ENCODE results near the gene ANO10. TPM values are rescaled to one million over a fixed set of nuclear protein-coding genes. Genes with fewer than 3 reads are reported as not detected.

Gene ANO10
- total and polyA plus RNA-seq, 2 donors (not counting 3 experiments of a cell fraction or from before 2014, with no cell fraction given): 28.4 to 45.8 TPM

GRCh38 chr3:43540624-43541023, 81.2 kb downstream of the ANO10 start:
- Histone ChIP-seq H4K20me1 (replicated peaks; ENCODE audit: control insufficient read depth, extremely low read depth, insufficient read depth, low read length) (no peaks in the 10 kb centered on the region), H3K4me3 (replicated peaks in 1 of 3; ENCODE audit: insufficient read depth in 1 of 3, low read depth in 1 of 3, low read length in 3 of 3) (no peak overlapping the region), H3K4me1 (ENCODE audit: control insufficient read depth, extremely low read depth, insufficient read depth, low read length) (peaks cover 3% of the 10 kb centered on the region), H3K9me1 (replicated peaks; ENCODE audit: control insufficient read depth, extremely low read depth, insufficient read depth, low read length) (no peaks in the 10 kb centered on the region), H3K36me3 (ENCODE audit: control insufficient read depth in 2 of 2, extremely low read depth in 1 of 2, insufficient read depth in 2 of 2, low read length in 2 of 2) (no peaks in the 10 kb centered on the region), H2AFZ (ENCODE audit: low read depth, low read length) (no peak overlapping the region), H3K9me3 (replicated peaks; ENCODE audit: control insufficient read depth, insufficient read depth, low read length) (no peaks in the 10 kb centered on the region), H3K9ac (replicated peaks; ENCODE audit: extremely low read depth, insufficient read depth, low read length) (no peak overlapping the region), H3K79me2 (ENCODE audit: control insufficient read depth, insufficient read depth, low read length) (no peaks in the 10 kb centered on the region), H3K27me3 (ENCODE audit: control insufficient read depth in 2 of 2, insufficient read depth in 2 of 2, low read length in 2 of 2) (no peaks in the 10 kb centered on the region), H3K27ac (ENCODE audit: insufficient read depth, low read depth, low read length) (no peak overlapping the region), H3K4me2 (ENCODE audit: insufficient read depth, low read length) (no peak overlapping the region)
- dilution Hi-C loops (cut with MboI; ENCODE audit: extremely low pct_ligation_motif_present, low sequenced_read_pairs): no loop called here
- ChIA-PET CTCF (interaction anchor here (1.2 kb wide), 1 partner anchor 229 kb away, joined by 3 read pairs; no protein-coding TSS in a partner anchor), POLR2A (no interaction called here)
- intact Hi-C loops (cut with micrococcal nuclease): loop anchor here (5.0 kb wide), 1 partner anchor 317 kb away; no protein-coding TSS in a partner anchor
- no peak for DNase-seq (ENCODE audit: low read depth, low spot score)
- BruUV-seq (replicated peaks): no TSS peak
- FAIRE-seq: no peak
- TF ChIP-seq CTCF (IDR thresholded peaks at IDR 0.05; ENCODE audit: extremely low read depth in 1 of 2, insufficient read depth in 1 of 2, low read depth in 1 of 2, low read length in 2 of 2) (no peak), POLR2AphosphoS5 (IDR thresholded peaks at IDR 0.05; ENCODE audit: insufficient read depth, low read depth, low read length) (no peak), EZH2 (IDR thresholded peaks at IDR 0.05; ENCODE audit: borderline replicate concordance, low read depth, low read length, severe bottlenecking) (no peak), GATA2 (IDR thresholded peaks at IDR 0.05; ENCODE audit: insufficient read depth, insufficient read length, low read depth, low read length) (no peak), MAX (IDR thresholded peaks at IDR 0.05; ENCODE audit: insufficient read depth, insufficient read length) (no peak)
